K562 (cell line): ENCODE results near the gene RYR1.

Source experiments
- EP300 ChIP-seq: IDR thresholded peaks from 2 replicates; pipeline ENCODE4 v1.6.1; 2012; ENCODE audit warnings: low read length, improper control_type of control experiment
- FOSL1 ChIP-seq: fragments of 200-800 bp; sonication (Bioruptor generic); conservative IDR thresholded peaks from 2 replicates; pipeline ENCODE4 v1.6.1; 2016; ENCODE audit warnings: missing genetic modification characterization, missing compliant biosample characterization
- KAT7 ChIP-seq: sonication (generic); formaldehyde crosslinking; IDR thresholded peaks from 2 replicates; pipeline ENCODE4 v1.8.0; 2022; ENCODE audit warnings: missing genetic modification reagents, mild to moderate bottlenecking, borderline replicate concordance
- USF2 ChIP-seq: sonication (generic); formaldehyde crosslinking; IDR thresholded peaks from 2 replicates; pipeline ENCODE4 v1.5.0; 2020; ENCODE audit warnings: missing genetic modification reagents

GRCh38 chr19:38402623-38402966, 30.9 kb upstream of the RYR1 start:
- TF ChIP-seq EP300: no peak
- TF ChIP-seq USF2 (CRISPR knock-in tag): no peak
- TF ChIP-seq FOSL1 (tag): no peak
- TF ChIP-seq KAT7 (CRISPR knock-in tag): no peak
